Fibroblast of lung (primary cell): ENCODE data around the gene PMM2.

Source experiments
- CTCF ChIP-seq, 2 donors: IDR thresholded peaks in 1 of 2; conservative IDR thresholded peaks in 1 of 2; 1 replicate in 1 of 2; 2 replicates in 1 of 2; pipeline ENCODE4 v1.5.1; 2011 to 2012; ENCODE audit warnings: low read length in 2 of 2, control low read depth in 1 of 2, inconsistent platforms in 1 of 2, low read depth in 1 of 2, mild to moderate bottlenecking in 1 of 2
- EZH2 ChIP-seq: IDR thresholded peaks from 2 replicates; pipeline ENCODE4 v1.5.1; 2012; ENCODE audit warnings: low read length, control low read depth, mild to moderate bottlenecking; ENCODE audit errors: missing control alignments

- TF ChIP-seq CTCF (conservative IDR thresholded peaks at IDR 0.05 in 1 of 2, IDR thresholded peaks at IDR 0.05 in 1 of 2; ENCODE audit: low read depth in 1 of 2, low read length in 2 of 2): peak in 1 of 2 donors; percentile 11
- TF ChIP-seq EZH2: no peak
Observed at GRCh38 chr16:8885674-8886592, 88.3 kb downstream of the PMM2 start.
